ENCODE measurements around the gene OMD. TPM values are rescaled to one million over a fixed set of nuclear protein-coding genes. Genes with fewer than 3 reads are reported as not detected.

OMD gene
- total and polyA plus RNA-seq, 9 of the 15 experiments (the other 6 are each of a cell fraction or from before 2014, with no cell fraction given): 0.21 TPM; not detected in 8

GRCh38 chr9:92457576-92457975 is 33.3 kb upstream of the OMD start (continued):
- TF ChIP-seq ZNF263 (CRISPR knock-in tag; IDR thresholded peaks at IDR 0.05; ENCODE audit: borderline replicate concordance) (no peak), PHB (CRISPR knock-in tag; IDR thresholded peaks at IDR 0.05) (no peak), ZNF133 (CRISPR knock-in tag; IDR thresholded peaks at IDR 0.05) (no peak), ZNF583 (CRISPR knock-in tag; IDR thresholded peaks at IDR 0.05) (no peak), PREB (CRISPR knock-in tag; IDR thresholded peaks at IDR 0.05) (no peak), MTF1 (CRISPR knock-in tag; IDR thresholded peaks at IDR 0.05; ENCODE audit: borderline replicate concordance) (no peak), NELFE (IDR thresholded peaks at IDR 0.05; ENCODE audit: insufficient read depth, insufficient read length) (no peak), POLR2H (tag; IDR thresholded peaks at IDR 0.05; ENCODE audit: low read depth) (no peak), STAT6 (CRISPR knock-in tag; IDR thresholded peaks at IDR 0.05) (no peak), PKNOX1 (IDR thresholded peaks at IDR 0.05) (no peak), MCM7 (IDR thresholded peaks at IDR 0.05) (no peak), ZNF384 (IDR thresholded peaks at IDR 0.05; ENCODE audit: low read depth, low read length) (no peak)
